Endothelial cell of umbilical vein (primary cell): Measurements from ENCODE around the gene KRTAP4-8. TPM values are rescaled to one million over a fixed set of nuclear protein-coding genes. Genes with fewer than 3 reads are reported as not detected.

Source experiments
- BruUV-seq: library from RNA; stranded (reverse); fragments of 400-500 nt; replicated peaks from 2 replicates; lab custom pipeline; 2021; lab: Mats Ljungman, UMichigan
- CTCF ChIA-PET: fragments of 300-600, 350-600 bp; sonication (Branson Sonifier 250); formaldehyde crosslinking; loops from one replicate; lab custom pipeline; 2021; ENCODE audit warnings: antibody characterized with exemption, inconsistent platforms; lab: Charles Lee
- POLR2A ChIA-PET: fragments of 300-600, 350-600 bp; sonication (Branson Sonifier 250); formaldehyde crosslinking; loops from one replicate; lab custom pipeline; 2021; ENCODE audit warnings: antibody characterized with exemption, inconsistent platforms; lab: Charles Lee
- DNase-seq: peaks from one replicate; pipeline ENCODE4 v3.0.0-alpha.2; 2011; ENCODE audit warnings: low read depth, low spot score
- FAIRE-seq: peaks from 2 replicates; lab custom pipeline; 2011; peaks lifted over from hg19 to GRCh38; lab: Jason Lieb, UNC
- H2AFZ ChIP-seq: 2 replicates; pipeline ENCODE4 v1.6.0; 2012; ENCODE audit warnings: low read depth, low read length, control low read depth, inconsistent platforms
- H3K27ac ChIP-seq: 2 replicates; pipeline ENCODE4 v1.5.1; 2011; ENCODE audit warnings: low read depth, mild to moderate bottlenecking, control low read depth, low read length, moderate library complexity; ENCODE audit not compliant: insufficient read depth
- H3K27me3 ChIP-seq, 2 experiments: 2 replicates each; pipeline versions ENCODE4 v1.6.0 to v1.6.1; 2011; ENCODE audit warnings: low read length in 2 of 2, mixed read lengths in 1 of 2; ENCODE audit not compliant: control insufficient read depth in 2 of 2, insufficient read depth in 2 of 2
- H3K36me3 ChIP-seq, 2 experiments: 2 replicates in 1 of 2; 3 replicates in 1 of 2; pipeline ENCODE4 v1.5.1; 2011; ENCODE audit warnings: low read length in 2 of 2, mild to moderate bottlenecking in 1 of 2, moderate library complexity in 1 of 2; ENCODE audit not compliant: control insufficient read depth in 2 of 2, insufficient read depth in 2 of 2; ENCODE audit errors: extremely low read depth in 1 of 2
- H3K4me1 ChIP-seq: 3 replicates; pipeline ENCODE4 v1.5.1; 2011; ENCODE audit warnings: mild to moderate bottlenecking, low read length; ENCODE audit not compliant: control insufficient read depth, insufficient read depth; ENCODE audit errors: extremely low read depth
- H3K4me2 ChIP-seq: 2 replicates; pipeline ENCODE4 v1.6.1; 2011; ENCODE audit warnings: low read length, control low read depth, mixed read lengths; ENCODE audit not compliant: insufficient read depth
- H3K4me3 ChIP-seq, 3 experiments: fragments of 200-600 bp in 1 of 3; sonication (generic), shearing (Covaris generic) in 1 of 3; replicated peaks in 1 of 3; 2 replicates each; pipeline ENCODE4 v1.5.1; 2011 to 2016; ENCODE audit warnings: control low read depth in 3 of 3, low read length in 3 of 3, mild to moderate bottlenecking in 2 of 3, inconsistent platforms in 1 of 3, low read depth in 1 of 3, moderate library complexity in 1 of 3; ENCODE audit not compliant: insufficient read depth in 1 of 3
- H3K79me2 ChIP-seq: 2 replicates; pipeline ENCODE4 v1.6.0; 2012; ENCODE audit warnings: low read length, inconsistent platforms; ENCODE audit not compliant: control insufficient read depth, insufficient read depth
- H3K9ac ChIP-seq: replicated peaks from 2 replicates; pipeline ENCODE3; 2011; ENCODE audit warnings: low read length, control low read depth; ENCODE audit not compliant: insufficient read depth; ENCODE audit errors: extremely low read depth
- H3K9me1 ChIP-seq: replicated peaks from 3 replicates; pipeline ENCODE4 v1.6.0; 2011; ENCODE audit warnings: mild to moderate bottlenecking, low read length; ENCODE audit not compliant: control insufficient read depth, insufficient read depth; ENCODE audit errors: extremely low read depth
- H3K9me3 ChIP-seq: replicated peaks from 2 replicates; pipeline ENCODE4 v1.5.1; 2012; ENCODE audit warnings: low read length, inconsistent platforms; ENCODE audit not compliant: control insufficient read depth, insufficient read depth
- H4K20me1 ChIP-seq: replicated peaks from 2 replicates; pipeline ENCODE3; 2011; ENCODE audit warnings: mild to moderate bottlenecking, low read length; ENCODE audit not compliant: control insufficient read depth, insufficient read depth; ENCODE audit errors: extremely low read depth
- CTCF ChIP-seq, 2 donors: IDR thresholded peaks; 1 replicate in 1 of 2; 2 replicates in 1 of 2; pipeline ENCODE4 v1.5.1; 2011; ENCODE audit warnings: low read length in 2 of 2, mild to moderate bottlenecking in 2 of 2, moderate library complexity in 2 of 2, control low read depth in 1 of 2, inconsistent platforms in 1 of 2, low read depth in 1 of 2; ENCODE audit not compliant: insufficient read depth in 1 of 2; ENCODE audit errors: extremely low read depth in 1 of 2
- EZH2 ChIP-seq: IDR thresholded peaks from 2 replicates; pipeline ENCODE4 v1.6.1; 2012; ENCODE audit warnings: borderline replicate concordance, low read depth, mild to moderate bottlenecking, moderate library complexity, low read length, inconsistent platforms; ENCODE audit not compliant: severe bottlenecking
- FOS ChIP-seq: IDR thresholded peaks from 2 replicates; pipeline ENCODE4 v1.6.1; 2011; ENCODE audit warnings: mild to moderate bottlenecking, low read length, moderate library complexity, borderline replicate concordance; ENCODE audit not compliant: insufficient read depth
- GATA2 ChIP-seq: IDR thresholded peaks from 2 replicates; pipeline ENCODE4 v1.7.0; 2011; ENCODE audit warnings: low read depth, mild to moderate bottlenecking, moderate library complexity, mixed read lengths, low read length; ENCODE audit not compliant: insufficient read length, insufficient read depth
- JUN ChIP-seq: IDR thresholded peaks from 2 replicates; pipeline ENCODE4 v1.6.1; 2011; ENCODE audit warnings: borderline replicate concordance, low read depth; ENCODE audit not compliant: insufficient read length, insufficient read depth
- MAX ChIP-seq: IDR thresholded peaks from 2 replicates; pipeline ENCODE4 v1.6.1; 2011; ENCODE audit not compliant: insufficient read depth, insufficient read length
- MYC ChIP-seq: IDR thresholded peaks from one replicate; pipeline ENCODE4 v1.6.1; 2011; ENCODE audit warnings: mild to moderate bottlenecking, low read depth, low read length
- POLR2A ChIP-seq: IDR thresholded peaks from 2 replicates; pipeline ENCODE4 v1.6.1; 2012; ENCODE audit warnings: low read depth, mild to moderate bottlenecking, control low read depth, low read length
- POLR2AphosphoS5 ChIP-seq: IDR thresholded peaks from 2 replicates; pipeline ENCODE4 v1.6.1; 2012; ENCODE audit warnings: low read depth, mild to moderate bottlenecking, control low read depth, low read length, moderate library complexity; ENCODE audit not compliant: insufficient read depth
- dilution Hi-C: fragments of 300-500 bp; cut with MboI; formaldehyde crosslinking; loops from one replicate; pipeline ENCODE4 v1.15.0; 2019; ENCODE audit warnings: low sequenced_read_pairs; ENCODE audit not compliant: extremely low pct_ligation_motif_present
- intact Hi-C: fragments of 100-400 bp; cut with micrococcal nuclease; formaldehyde crosslinking; loops from one replicate; pipeline ENCODE4 v1.10.0; 2022
- polyA plus RNA-seq, 4 experiments: library from polyadenylated mRNA; depleted of rRNA in 3 of 4; stranded (reverse) in 3 of 4; unstranded in 1 of 4; fragments of >200 nt; gene quantifications; 2 replicates each; pipeline versions ENCODE4 v1.2.1 to v1.2.3, GENCODE V29; 2011 to 2012; ENCODE audit warnings: missing spikeins in 1 of 4
- total RNA-seq: library from RNA; stranded (reverse); gene quantifications from 2 replicates; pipeline ENCODE4 v1.2.3, GENCODE V29; 2021

Gene KRTAP4-8
- total and polyA plus RNA-seq, 2 donors (not counting 3 experiments of a cell fraction or from before 2014, with no cell fraction given), result not detected

- POLR2A ChIA-PET, result no interaction called here
- Histone ChIP-seq H3K36me3 (no peaks in the 10 kb centered on the region), H3K27ac (no peak overlapping the region), H2AFZ (no peak overlapping the region), H3K9ac (no peak overlapping the region), H3K27me3 (no peaks in the 10 kb centered on the region), H3K4me2 (no peak overlapping the region), H3K9me1 (no peaks in the 10 kb centered on the region), H3K79me2 (no peaks in the 10 kb centered on the region), H3K4me1 (no peaks in the 10 kb centered on the region), H3K9me3 (no peaks in the 10 kb centered on the region), H3K4me3 (no peak overlapping the region), H4K20me1 (no peaks in the 10 kb centered on the region)
- CTCF ChIA-PET, result no interaction called here
- FAIRE-seq (no peak), DNase-seq (no peak)
- intact Hi-C loops, result no loop called here
- dilution Hi-C loops, result no loop called here
- TF ChIP-seq JUN, result no peak
- no peak for TF ChIP-seq GATA2
- TF ChIP-seq POLR2AphosphoS5, result no peak
- no peak for TF ChIP-seq POLR2A
- no peak for TF ChIP-seq FOS
- no peak for TF ChIP-seq CTCF (IDR thresholded peaks at IDR 0.05; ENCODE audit: extremely low read depth in 1 of 2, insufficient read depth in 1 of 2, low read depth in 1 of 2, low read length in 2 of 2)
- no peak for TF ChIP-seq MYC
- TF ChIP-seq MAX, result no peak
- no peak for TF ChIP-seq EZH2
- no TSS peak for BruUV-seq
Measured at GRCh38 chr17:41141361-41141760, 43.4 kb upstream of the KRTAP4-8 start.
